ENCODE data around the gene TNS3. TPM values are rescaled to one million over a fixed set of nuclear protein-coding genes. Genes with fewer than 3 reads are reported as not detected.

The TNS3 gene
- total RNA-seq, 2 donors from 2014 or later: 64.8 to 69.3 TPM

- no peak for DNase-seq (ENCODE audit: low spot score)
- intact Hi-C loops (cut with DNase I): no loop called here
Measured at GRCh38 chr7:47484457-47484856, 97.5 kb downstream of the TNS3 start.

DNA sequence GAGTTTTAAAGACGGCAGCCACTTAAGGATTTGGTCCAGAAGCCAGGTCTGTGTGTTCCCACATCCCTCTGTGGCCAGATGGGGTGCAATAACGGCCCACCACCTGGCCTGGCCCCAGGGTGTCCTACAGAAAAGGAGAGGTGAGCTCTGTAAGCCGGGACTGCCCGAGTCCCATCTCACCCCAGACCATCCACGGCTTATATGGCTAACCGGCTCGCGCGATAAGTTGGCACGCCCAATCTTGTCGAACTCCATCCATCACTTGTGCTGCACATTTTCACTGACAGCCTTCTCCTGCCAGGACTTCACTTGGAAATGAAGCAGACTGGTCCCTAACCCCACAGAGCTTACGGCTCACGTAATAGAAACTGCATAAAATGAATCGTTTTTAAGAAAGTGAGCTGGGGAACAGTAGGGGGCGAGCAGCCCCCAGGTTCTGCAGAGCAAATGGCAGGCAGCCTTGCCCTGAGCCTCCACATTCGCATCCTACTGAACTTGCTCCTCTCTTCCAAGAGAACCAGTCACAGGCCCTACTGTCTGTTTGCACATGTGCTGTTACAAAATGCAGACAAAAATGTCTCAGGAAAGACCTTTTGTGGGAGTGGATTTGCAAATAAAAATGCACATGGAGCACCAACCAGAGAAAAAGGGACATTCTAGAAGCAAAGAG lies 98.2 kb downstream of the TNS3 start:
- DNase-seq (ENCODE audit: low spot score): peak; percentile 76
- intact Hi-C loops (cut with DNase I): no loop called here

DNA sequence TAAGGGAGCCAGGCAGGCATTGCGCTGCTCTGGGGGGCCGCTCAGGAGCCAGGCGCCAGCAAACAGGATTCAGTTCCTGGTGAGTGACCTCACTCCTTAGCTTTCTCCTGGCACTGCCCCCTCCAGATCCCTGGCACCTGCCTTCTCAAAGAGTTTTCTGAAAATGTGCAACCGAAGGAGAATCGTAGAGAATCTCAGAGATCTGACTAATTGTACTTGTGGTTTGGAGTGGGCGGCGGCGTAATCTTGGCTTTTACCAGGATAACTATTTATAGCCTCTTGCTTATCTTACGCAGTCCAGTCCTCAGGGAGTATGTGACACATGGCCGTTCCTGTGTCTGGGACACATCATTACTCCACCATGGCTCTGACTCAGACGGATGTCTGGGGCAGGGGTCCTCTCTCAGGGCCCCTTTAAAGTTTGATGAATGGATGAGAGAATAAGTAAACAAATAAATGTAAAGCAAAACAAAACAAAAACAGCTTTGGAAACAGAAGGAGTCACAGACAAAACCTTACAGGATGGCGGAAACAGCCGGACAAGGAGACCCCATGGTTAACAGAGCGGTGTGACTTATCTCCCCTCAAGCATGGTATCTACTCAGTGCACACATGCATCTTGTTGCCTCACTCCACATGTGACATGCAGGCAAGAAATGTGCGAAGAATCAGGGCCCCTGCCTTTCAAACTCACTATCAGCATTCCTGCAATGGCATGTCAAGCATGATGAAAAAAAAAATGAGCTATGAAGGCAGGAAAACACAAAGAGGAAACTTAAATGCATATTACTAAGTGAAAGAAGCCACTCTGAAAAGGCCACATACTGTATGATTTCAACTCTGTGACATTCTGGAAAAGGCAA lies 99.7 kb downstream of the TNS3 start:
- intact Hi-C loops (cut with DNase I): no loop called here
- peak; percentile 75 for DNase-seq (ENCODE audit: low spot score)

DNA sequence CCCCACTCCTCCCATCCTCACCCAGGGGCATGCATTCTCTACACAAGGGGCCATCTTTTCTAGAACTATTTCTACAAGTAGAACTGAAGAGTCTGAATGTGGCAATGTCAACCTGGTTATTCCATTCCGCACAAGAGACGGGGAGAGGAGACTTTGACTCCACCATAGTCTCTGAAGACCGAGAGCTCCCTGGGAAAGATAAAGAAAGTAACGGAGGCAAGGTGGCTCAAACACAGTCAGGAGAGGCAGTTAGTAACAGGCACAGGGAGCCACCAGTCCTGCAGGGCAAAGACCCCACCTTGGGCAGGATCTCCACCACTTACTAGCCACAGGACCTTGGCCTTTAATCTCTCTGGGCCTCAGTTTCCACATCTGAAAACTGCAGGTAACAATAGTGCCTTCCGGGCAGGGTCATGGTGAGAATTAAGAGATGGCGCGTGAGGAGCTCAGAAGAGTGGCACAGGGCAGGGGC lies 100.3 kb downstream of the TNS3 start:
- DNase-seq (ENCODE audit: low spot score): peak; percentile 51
- intact Hi-C loops (cut with DNase I): no loop called here

DNA sequence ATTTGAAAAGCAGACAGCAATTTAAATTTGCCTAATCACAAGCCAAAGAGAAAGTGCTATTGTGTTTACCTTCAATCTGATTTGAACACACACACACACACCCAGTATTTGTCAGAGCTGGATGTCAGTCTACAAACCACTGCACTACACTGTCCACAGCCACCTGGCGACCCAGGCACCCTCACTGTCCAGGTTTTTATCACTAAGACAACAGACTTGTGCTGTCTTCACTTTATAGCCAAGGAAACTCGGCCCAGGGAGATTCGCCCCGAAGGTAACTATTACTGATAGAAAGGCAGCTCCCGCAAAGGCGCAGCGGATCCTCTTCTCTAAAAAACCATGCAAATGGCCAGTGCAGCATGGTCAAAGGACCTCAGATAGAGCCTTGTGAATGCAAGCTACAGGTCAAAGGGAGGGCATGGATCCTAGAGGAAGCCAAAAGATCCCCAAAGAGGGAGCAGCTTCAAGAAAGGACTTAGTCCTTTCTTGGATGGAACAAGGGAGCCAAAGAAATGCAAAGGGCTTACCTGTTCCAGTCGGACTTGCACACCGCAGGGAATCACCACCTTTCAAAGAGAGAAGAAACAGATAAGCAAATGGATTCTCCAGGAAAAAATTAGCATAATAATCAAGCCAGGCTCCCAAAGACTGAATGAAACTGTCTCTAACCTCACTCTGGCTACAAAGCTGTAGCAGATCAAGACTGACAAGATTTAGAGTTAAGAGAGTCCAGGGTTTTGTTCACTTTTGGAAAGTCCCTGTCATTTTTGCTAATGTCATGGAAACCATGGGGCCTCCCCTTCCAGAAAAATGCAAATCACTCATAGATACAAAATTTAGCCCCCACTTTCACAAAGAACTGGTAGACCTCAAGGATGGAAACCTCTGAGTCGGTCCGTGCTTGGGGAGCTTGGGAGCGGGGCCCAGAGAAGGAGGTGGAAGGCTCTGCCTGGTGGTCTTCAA lies 101.1 kb downstream of the TNS3 start:
- intact Hi-C loops (cut with DNase I): no loop called here
- peak; percentile 67 for DNase-seq (ENCODE audit: low spot score)

GRCh38 chr7:47479821-47480575 lies 101.9 kb downstream of the TNS3 start:
- intact Hi-C loops (cut with DNase I): no loop called here
- peak; percentile 69 for DNase-seq (ENCODE audit: low spot score)

- intact Hi-C loops (cut with DNase I): no loop called here
- DNase-seq (ENCODE audit: low spot score): peak; percentile 70
Measured at GRCh38 chr7:47478926-47479711, 102.8 kb downstream of the TNS3 start.

DNA sequence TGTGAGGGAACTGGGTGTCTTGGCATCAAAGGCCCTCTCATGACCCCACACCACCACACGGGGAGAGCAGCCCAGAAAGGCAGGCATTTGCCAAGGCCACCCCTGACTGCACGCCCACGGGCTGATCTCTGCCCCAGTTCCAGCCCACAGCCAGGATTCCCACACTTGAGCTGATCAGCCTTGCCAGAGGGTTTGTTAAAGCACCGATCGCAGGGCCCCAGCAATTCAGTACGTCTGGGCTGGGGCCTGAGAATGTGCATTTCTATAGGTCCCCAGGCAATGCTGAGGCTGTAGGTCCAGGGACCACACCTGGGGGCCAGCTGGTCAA lies 103.9 kb downstream of the TNS3 start:
- DNase-seq (ENCODE audit: low spot score): peak; percentile 75
- intact Hi-C loops (cut with DNase I): no loop called here

GRCh38 chr7:47477191-47478016 lies 104.5 kb downstream of the TNS3 start:
- intact Hi-C loops (cut with DNase I): no loop called here
- DNase-seq (ENCODE audit: low spot score): peak; percentile 66

DNA sequence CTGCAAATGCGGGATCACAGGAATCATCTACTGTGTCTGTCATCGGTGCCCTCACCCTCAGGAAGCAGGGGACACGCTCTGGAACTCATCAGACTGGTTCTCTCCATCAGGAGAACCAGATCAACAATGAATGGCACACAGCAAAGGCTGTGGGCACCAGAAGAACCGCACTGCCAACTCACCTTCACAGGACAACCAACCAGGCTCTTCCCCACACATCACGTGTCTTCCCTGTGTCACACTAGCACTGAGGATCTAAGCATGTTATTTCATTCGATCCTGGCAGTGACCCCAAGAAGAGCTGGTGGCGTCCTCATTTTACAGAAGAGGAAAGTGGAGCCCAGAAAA lies 106.1 kb downstream of the TNS3 start:
- DNase-seq (ENCODE audit: low spot score): peak; percentile 43
- intact Hi-C loops (cut with DNase I): no loop called here

- intact Hi-C loops (cut with DNase I): no loop called here
- peak; percentile 95 for DNase-seq (ENCODE audit: low spot score)
Measured at GRCh38 chr7:47474937-47475879, 106.7 kb downstream of the TNS3 start.

GRCh38 chr7:47474211-47474936 lies 107.5 kb downstream of the TNS3 start:
- no peak for DNase-seq (ENCODE audit: low spot score)

DNA sequence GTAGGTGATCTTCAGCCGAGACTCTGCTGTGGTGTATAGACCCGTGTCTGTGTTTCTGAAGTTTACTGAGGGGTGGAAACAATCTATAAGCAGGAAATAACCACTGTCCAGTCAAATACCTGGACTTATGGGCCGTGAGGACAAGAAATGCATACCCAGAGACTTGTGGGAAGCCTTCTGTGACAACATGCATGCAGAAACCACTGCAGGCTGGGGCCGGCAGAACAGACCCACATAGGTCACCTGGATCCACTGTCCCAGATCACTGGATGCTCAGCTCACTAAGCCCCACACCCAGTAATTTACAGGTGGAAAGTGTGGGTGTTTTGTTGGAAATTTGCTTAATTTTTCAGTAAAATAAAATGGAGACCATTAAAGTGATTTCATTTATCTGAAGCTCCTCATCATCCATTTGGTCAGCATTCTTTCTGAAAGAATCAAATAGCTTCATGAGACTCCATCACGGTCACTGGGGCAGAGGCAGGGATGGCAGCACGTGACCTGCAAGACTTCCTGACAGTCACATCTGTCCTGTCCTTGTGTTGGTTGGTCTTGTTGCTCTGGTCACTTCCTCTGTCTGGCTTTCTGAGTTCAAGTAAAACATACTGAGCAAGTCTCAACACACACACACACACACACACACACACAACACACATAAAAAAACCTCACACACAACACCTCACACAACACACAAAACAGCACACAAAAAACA lies 108.3 kb downstream of the TNS3 start:
- DNase-seq (ENCODE audit: low spot score): peak; percentile 78
- intact Hi-C loops (cut with DNase I): no loop called here

More at GRCh38 chr7:47474211-47474936, 107.5 kb downstream of the TNS3 start:
- intact Hi-C loops (cut with DNase I): no loop called here

- DNase-seq (ENCODE audit: low spot score): peak; percentile 70
- intact Hi-C loops (cut with DNase I): no loop called here
Measured at GRCh38 chr7:47472444-47473157, 109.3 kb downstream of the TNS3 start.
